Esophagus (tissue), 2 donors: Measurements from ENCODE around the gene RNF212. TPM values are rescaled to one million over a fixed set of nuclear protein-coding genes. Genes with fewer than 3 reads are reported as not detected.
"Not testable (repeated sequence)": the region's sequence is repeated elsewhere in the genome, so short reads cannot be mapped to it uniquely, and the experiment has no call there.

ENCODE experiments used
- H3K27ac ChIP-seq, 2 donors: one replicate each; pipeline ENCODE4 v1.5.1; 2013; ENCODE audit warnings: low read depth in 2 of 2, mild to moderate bottlenecking in 2 of 2, inconsistent platforms in 1 of 2, low read length in 1 of 2, moderate library complexity in 1 of 2
- H3K27me3 ChIP-seq, 2 donors: one replicate each; pipeline ENCODE4 v1.6.1; 2013; ENCODE audit warnings: low read length in 2 of 2, control low read depth in 1 of 2, mild to moderate bottlenecking in 1 of 2; ENCODE audit not compliant: insufficient read depth in 2 of 2, control insufficient read depth in 1 of 2
- H3K36me3 ChIP-seq, 2 donors: one replicate each; pipeline ENCODE4 v1.6.1; 2013; ENCODE audit warnings: low read length in 1 of 2; ENCODE audit not compliant: control insufficient read depth in 2 of 2, insufficient read depth in 2 of 2
- H3K4me1 ChIP-seq, 2 donors: one replicate each; pipeline ENCODE4 v1.6.1; 2013; ENCODE audit warnings: low read length in 1 of 2; ENCODE audit not compliant: control insufficient read depth in 2 of 2, insufficient read depth in 2 of 2
- H3K4me3 ChIP-seq, 2 donors: one replicate each; pipeline ENCODE4 v1.5.1; 2013; ENCODE audit warnings: low read length in 2 of 2, mild to moderate bottlenecking in 2 of 2, low read depth in 1 of 2, moderate library complexity in 1 of 2
- H3K9me3 ChIP-seq, 2 donors: one replicate each; pipeline ENCODE4 v1.6.1; 2013; ENCODE audit warnings: mild to moderate bottlenecking in 2 of 2, low read depth in 1 of 2, low read length in 1 of 2, moderate library complexity in 1 of 2; ENCODE audit not compliant: control insufficient read depth in 2 of 2, insufficient read depth in 1 of 2
- WGBS, 2 donors: extraction: QIAGEN DNeasy Blood & Tissue Kit; methylation state at CpG; one replicate each; pipeline ENCODE4 v1.1.7; 2013; 5-methylcytosine and 5-hydroxymethylcytosine counted together
- polyA plus RNA-seq, 2 donors: library from polyadenylated mRNA; stranded (reverse); fragments of 200-250 nt; gene quantifications; one replicate each; pipeline ENCODE4 v1.2.3, GENCODE V29; 2013
- donor health status: healthy with polysubstance abuse.
- donor health status: Bipolar disorder and iron deficiency.

Gene RNF212
- polyA plus RNA-seq, 2 donors = 1.2 to 1.7 TPM

GRCh38 chr4:1150875-1151274 is 37.5 kb upstream of the RNF212 start:
- 82 to 97% methylated on average over 3 of the region's 3 CpGs for WGBS, 2 donors
- Histone ChIP-seq H3K4me1 (peaks cover 0 to 7% of the 10 kb centered on the region in 2 donors), H3K27me3 (no peaks in the 10 kb centered on the region), H3K27ac (no peak overlapping the region), H3K36me3 (no peaks in the 10 kb centered on the region), H3K9me3 (peaks cover 0 to 9% of the 10 kb centered on the region in 2 donors), H3K4me3 (no peak overlapping the region)

GRCh38 chr4:1139860-1140259 is 26.5 kb upstream of the RNF212 start:
- 77 to 90% methylated on average over 1 of the region's 1 CpG for WGBS, 2 donors
- Histone ChIP-seq H3K9me3 (no peaks in the 10 kb centered on the region), H3K4me3 (no peak overlapping the region), H3K36me3 (no peaks in the 10 kb centered on the region), H3K4me1 (peaks cover 0 to 3% of the 10 kb centered on the region in 2 donors), H3K27me3 (no peaks in the 10 kb centered on the region), H3K27ac (no peak overlapping the region)

- Histone ChIP-seq H3K27ac (no peak overlapping the region), H3K36me3 (no peaks in the 10 kb centered on the region), H3K27me3 (no peaks in the 10 kb centered on the region), H3K9me3 (no peaks in the 10 kb centered on the region), H3K4me1 (peaks cover 0 to 3% of the 10 kb centered on the region in 2 donors), H3K4me3 (no peak overlapping the region)
- WGBS, 2 donors = 80 to 84% methylated on average over 2 of the region's 2 CpGs
Measured at GRCh38 chr4:1137850-1138249, 24.5 kb upstream of the RNF212 start.

GRCh38 chr4:1137063-1137776 is 23.9 kb upstream of the RNF212 start:
- H3K36me3 ChIP-seq = no peaks in the 10 kb centered on the region
- H3K4me3 ChIP-seq = no peak overlapping the region
- no peaks in the 10 kb centered on the region for H3K27me3 ChIP-seq
- peaks cover 0 to 3% of the 10 kb centered on the region in 2 donors for H3K4me1 ChIP-seq
- WGBS, 2 donors = 67 to 70% methylated on average over 8 of the region's 8 CpGs
- H3K27ac ChIP-seq = no peak overlapping the region
- no peaks in the 10 kb centered on the region for H3K9me3 ChIP-seq

GRCh38 chr4:1136048-1136447 is 22.7 kb upstream of the RNF212 start:
- Histone ChIP-seq H3K27me3 (no peaks in the 10 kb centered on the region), H3K27ac (no peak overlapping the region)
- 33 to 38% methylated on average over 4 of the region's 4 CpGs for WGBS, 2 donors

GRCh38 chr4:1133033-1133432 is 19.7 kb upstream of the RNF212 start:
- Histone ChIP-seq H3K36me3 (no peaks in the 10 kb centered on the region), H3K9me3 (no peaks in the 10 kb centered on the region), H3K27ac (no peak overlapping the region), H3K4me3 (no peak overlapping the region), H3K27me3 (no peaks in the 10 kb centered on the region), H3K4me1 (peaks cover 0 to 3% of the 10 kb centered on the region in 2 donors)
- 48 to 64% methylated on average over 8 of the region's 8 CpGs for WGBS, 2 donors

More at GRCh38 chr4:1136048-1136447, 22.7 kb upstream of the RNF212 start:
- peaks cover 0 to 3% of the 10 kb centered on the region in 2 donors for H3K4me1 ChIP-seq
- no peak overlapping the region for H3K4me3 ChIP-seq
- H3K9me3 ChIP-seq = no peaks in the 10 kb centered on the region
- H3K36me3 ChIP-seq = no peaks in the 10 kb centered on the region

GRCh38 chr4:1130316-1131186 is 17.2 kb upstream of the RNF212 start:
- Histone ChIP-seq H3K9me3 (no peaks in the 10 kb centered on the region), H3K4me3 (no peak overlapping the region), H3K4me1 (no peaks in the 10 kb centered on the region), H3K27me3 (no peaks in the 10 kb centered on the region), H3K27ac (no peak overlapping the region), H3K36me3 (no peaks in the 10 kb centered on the region)
- 19 to 21% methylated on average over 13 of the region's 13 CpGs for WGBS, 2 donors

GRCh38 chr4:1126506-1126905 is 13.1 kb upstream of the RNF212 start:
- Histone ChIP-seq H3K27ac (no peak overlapping the region), H3K4me1 (no peaks in the 10 kb centered on the region), H3K27me3 (no peaks in the 10 kb centered on the region), H3K36me3 (no peaks in the 10 kb centered on the region), H3K4me3 (no peak overlapping the region), H3K9me3 (no peaks in the 10 kb centered on the region)
- 75 to 79% methylated on average over 1 of the region's 1 CpG for WGBS, 2 donors

- not testable (repeated sequence) for H3K36me3 ChIP-seq, H3K4me3 ChIP-seq, H3K9me3 ChIP-seq, H3K4me1 ChIP-seq, H3K27ac ChIP-seq, H3K27me3 ChIP-seq
- WGBS, 2 donors = 88 to 95% methylated on average over 4 of the region's 4 CpGs
Measured at GRCh38 chr4:1125466-1125865, 12.1 kb upstream of the RNF212 start.
